SK-N-DZ (cell line): ENCODE measurements around the gene PAK6.

ENCODE experiments used
- DNase-seq: peaks from one replicate; pipeline ENCODE4 v3.0.0-alpha.2; 2015; ENCODE audit warnings: low spot score

PAK6 gene

DNA sequence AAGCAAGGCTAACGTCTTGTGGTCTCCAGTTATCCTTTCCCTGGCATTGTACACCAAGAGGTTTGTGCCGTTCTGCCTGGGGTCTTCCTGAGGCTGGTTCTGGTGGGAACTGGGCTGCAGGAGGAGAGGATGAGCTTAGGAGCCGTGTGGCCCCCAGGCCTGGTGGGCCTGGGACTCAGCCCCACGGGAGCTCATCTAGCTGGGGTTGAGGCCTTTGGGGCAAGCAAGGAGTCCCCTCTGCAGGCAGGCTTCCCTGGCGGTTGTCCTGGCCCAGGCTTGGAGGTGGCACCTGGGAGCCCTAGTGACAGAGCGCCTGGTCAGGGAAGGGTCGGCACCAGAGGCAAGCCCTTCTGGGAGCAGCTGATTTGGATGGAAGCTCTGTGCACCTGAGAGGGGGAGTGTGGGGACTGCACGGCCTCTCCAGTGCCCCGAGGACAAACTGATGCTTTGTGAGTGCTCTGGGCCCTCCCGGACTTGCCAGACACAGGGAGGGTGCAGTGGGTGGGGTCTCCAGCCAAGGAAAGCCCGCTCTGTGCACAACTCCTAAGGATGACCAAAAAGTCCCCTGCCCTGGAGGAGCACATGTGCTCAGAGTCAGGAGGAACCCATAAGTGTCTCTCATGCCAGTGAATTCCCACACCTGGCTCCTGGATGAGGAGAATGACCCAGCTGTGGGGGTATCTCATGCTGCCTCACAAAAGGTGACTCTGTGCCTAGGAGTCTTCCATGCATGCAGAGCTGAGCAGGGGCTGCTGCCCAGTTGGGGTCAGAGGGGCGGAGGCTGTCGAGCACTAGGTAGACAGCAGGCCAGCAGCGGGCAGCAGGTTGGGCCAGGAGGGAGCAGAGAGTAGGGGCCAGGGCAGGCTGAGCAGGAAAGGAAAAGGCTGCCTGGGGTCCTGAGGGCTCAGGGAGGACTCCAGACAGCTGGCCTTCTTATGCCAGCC, 2.7 kb downstream of the PAK6 start:
- no peak for DNase-seq

DNA sequence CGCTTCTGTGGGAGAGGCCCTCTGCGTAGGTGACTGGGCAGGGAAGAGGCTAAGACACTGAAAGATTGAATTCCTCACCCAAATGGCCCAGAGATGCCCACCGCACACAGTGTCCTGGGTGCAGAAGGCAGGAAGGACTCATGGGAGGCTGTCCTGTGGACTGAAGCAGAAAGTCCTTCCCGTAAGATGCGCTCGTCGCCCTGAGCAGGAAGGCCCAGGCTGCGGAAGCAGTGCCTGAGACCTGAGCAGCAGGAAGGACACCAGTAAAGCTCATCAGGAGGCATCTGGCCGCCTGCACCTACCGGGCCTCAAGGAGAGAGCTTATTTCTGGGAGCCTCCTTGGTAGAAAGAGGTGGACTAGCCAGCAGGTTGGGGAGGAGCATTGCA, 3.3 kb downstream of the PAK6 start:
- DNase-seq: no peak

DNA sequence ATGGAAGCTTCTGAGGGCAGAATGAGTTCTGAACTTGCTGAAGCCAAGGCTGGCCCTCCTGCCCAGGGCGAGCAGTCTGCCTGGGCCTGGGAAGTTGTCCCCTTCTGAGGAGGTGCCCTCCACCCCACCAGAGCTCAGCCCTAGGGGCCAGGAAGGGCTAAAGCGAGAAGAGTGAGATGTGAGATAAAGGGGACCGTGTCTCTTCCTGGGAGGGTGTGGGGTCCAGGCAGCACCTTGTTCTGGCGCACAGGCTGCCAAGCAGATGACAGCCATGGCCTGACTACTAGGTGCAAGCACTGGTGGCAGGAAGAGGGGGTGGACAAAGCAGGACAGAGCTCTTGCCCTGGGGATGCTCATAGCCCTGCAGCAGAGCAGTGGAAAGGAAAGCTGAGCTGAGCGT, 3.7 kb downstream of the PAK6 start:
- no peak for DNase-seq

DNA sequence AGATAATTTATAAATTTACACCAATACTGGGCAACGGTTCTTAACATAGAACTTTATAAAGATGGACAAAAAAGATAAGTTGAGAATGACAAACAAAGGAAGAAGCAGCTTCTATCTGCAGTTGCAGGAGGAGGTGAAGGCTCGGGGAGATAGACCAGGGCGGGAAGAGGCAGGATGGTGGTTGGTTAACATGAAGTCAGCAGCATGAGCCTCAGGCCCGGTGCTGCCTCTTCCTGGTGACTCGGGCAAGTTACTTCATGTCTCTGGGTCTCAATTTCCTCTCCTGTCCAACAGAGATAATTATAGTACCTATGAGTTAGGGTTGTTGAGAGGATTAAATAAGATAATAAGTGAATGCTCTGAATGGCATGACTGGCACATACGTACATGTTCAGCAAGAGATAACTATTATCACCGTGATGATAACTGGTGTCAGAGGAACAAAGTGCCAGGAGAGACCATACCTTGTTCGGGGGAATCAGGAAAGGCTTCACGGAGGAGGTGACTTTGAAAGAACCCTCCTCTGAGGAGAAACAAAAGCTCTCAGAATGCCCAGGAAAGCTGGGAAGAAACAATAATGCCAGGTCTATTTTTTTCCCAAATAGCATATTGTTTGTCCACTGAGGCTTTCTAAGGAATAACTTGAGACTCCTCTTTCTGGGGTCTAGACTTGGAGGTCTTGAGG, 4.4 kb downstream of the PAK6 start:
- no peak for DNase-seq

DNA sequence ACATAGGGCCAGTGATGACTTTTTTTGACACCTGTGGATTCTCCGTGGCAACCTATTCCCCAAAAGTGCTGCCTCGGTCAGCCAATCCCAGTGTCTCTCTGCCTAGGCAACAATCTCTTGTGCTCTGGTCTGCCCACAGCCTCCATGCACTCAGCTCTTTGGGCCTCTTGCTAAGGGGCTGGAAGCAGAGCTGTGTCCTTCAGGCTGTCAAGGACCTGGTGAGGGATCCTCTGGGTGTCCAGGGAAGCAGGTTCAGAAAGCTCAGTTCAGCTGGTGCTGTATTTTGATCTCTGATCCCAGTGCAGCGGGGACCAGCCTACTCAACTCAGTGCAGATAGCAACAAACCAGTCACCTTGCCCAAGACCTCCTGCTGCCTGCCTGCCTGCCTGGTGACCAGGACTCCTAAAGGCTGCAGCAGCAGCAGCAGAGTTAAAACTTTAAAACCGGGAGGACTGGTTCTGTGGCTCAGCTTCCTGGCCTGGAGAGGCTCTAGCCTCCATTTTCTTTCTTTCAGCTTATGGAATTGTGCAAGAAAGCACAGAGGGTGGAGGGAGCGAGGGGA, 6.2 kb downstream of the PAK6 start:
- DNase-seq: no peak

DNA sequence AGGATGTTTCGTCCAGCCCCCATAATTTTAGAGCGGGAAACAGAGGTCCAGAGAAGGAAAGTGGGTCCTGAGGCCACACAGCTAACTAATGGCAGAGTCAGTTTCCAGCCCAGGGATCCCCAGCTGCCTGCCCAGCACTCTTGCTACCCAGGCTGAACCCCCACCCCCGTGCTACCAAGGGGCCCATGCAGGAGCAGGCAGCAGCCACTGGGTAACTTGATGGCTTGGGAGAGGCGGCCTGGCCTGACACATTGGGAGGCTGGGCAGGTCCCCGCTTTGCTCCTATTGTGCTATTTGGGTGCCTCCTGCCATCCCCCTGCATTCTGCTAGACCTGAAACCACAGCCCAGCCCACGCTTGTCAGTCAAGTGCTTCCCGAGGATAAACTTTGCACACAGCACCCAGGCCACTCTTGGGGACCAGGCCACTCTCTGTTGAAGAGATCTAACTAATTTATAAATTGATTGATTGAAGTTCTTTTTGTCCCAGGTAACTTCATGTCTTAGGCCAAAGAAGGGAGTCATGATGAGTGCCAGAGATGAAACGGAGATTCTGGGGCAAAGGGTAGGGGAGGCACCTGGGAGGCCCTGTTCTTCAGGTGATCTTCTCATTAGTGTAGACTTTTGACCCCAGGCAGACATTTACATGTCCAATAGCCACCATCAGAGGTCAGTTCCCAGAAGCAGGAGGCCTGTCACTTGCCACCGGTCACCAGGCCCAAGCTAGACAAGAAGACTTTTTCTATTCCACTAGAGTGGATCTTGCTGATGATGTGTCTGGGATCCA, 7.0 kb downstream of the PAK6 start:
- DNase-seq: no peak

DNA sequence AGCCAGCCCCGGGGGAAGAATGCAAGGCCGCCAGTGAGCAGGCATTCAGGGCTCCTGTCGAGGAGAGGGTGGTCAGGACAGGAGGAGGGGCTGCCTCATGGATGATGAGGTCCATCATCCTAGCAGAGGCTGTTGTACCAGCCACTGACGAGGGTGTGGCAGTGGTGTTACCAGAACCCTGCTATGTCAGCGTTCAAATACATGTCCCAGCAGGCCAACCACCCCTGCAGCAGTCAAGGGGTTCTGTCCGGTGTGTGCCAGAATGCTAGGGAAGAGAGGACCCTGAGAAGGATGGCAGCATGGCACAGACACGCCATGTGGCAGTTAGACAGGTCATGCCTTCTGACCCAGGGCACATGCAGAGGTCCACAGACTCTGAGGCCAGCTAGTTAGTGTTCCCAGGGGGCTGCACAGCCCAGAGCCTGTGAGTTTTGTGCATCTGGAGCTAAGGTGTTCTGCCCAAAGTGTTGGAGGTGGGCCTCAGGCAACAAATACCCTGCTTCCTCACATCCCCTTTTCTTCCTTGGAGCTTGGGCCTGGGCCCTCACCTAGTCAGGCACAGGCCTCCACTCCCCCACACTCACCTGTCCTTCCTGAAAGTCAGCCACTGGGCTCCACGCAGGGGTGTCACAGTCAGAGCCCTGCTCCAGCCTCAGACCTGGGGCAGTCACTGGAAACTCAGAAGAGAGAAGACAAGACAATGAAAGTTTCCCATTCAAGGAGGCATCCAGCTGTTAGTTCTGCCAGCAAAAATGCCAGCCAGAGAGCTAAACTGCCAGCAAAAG, 7.8 kb downstream of the PAK6 start:
- no peak for DNase-seq

DNA sequence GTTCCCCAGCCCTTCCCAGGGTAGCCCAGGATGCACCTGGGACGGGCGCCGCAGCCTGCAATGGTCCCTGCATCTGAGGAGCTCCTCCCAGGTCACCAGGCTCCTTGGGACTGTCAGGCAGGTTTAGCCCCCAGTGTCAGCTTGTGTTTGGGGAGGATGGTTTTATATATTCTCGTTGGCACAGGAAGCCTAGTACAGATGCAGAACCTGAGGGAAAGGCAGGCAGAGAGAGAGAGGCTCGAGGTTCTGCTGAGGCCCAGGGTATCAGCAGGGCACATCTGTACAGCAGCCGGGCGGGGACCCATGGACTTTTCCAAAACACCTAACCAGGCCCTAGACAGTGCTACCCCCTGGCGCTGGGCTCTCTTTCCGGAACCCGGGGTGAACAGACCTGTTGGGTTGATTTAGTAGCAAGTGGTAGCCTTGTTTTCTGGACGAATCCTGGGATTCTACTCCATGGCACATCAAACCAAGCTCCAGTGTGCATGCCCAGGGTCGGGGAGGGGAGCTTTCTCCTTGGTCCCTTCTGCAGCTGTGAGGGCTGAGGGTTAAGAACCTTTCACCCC, 8.6 kb downstream of the PAK6 start:
- DNase-seq: no peak

DNA sequence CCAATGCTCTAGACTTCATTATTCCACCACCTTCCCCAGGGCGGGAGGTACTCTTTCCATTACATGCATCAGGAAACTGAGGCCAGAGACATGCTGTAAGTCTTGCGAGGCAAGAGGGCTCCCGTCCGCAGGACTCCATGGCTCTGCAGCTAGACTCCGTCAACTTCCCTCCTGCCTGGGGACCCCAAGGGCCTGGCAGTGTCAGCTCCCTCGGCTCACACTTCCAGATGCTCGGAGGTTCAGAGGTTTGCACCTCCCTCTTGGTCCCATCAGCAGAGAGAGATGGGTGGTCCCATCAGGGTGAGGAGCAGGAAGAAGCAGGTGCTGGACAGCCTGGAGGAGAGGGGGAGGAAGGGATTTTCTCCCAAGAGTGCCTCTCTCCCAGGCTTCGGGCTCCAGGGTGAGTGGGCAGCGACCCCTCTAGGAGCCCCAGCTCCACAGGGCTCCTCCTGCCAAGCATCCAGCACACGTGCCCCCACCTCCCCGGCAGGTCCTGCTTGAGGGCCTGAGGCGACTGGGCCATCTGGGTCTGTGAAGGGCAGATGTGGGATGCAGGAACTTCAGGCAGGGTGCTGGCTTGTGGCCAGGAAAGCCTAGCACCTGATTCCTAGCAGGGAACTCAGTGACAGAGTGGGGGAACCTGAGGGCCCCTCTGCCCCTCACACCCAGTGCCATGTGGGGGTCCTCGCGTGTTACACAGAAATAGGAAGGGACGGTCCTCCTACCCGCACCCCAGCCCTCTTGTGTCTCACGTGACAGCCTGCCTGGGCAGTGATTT, 9.3 kb downstream of the PAK6 start:
- no peak for DNase-seq

DNA sequence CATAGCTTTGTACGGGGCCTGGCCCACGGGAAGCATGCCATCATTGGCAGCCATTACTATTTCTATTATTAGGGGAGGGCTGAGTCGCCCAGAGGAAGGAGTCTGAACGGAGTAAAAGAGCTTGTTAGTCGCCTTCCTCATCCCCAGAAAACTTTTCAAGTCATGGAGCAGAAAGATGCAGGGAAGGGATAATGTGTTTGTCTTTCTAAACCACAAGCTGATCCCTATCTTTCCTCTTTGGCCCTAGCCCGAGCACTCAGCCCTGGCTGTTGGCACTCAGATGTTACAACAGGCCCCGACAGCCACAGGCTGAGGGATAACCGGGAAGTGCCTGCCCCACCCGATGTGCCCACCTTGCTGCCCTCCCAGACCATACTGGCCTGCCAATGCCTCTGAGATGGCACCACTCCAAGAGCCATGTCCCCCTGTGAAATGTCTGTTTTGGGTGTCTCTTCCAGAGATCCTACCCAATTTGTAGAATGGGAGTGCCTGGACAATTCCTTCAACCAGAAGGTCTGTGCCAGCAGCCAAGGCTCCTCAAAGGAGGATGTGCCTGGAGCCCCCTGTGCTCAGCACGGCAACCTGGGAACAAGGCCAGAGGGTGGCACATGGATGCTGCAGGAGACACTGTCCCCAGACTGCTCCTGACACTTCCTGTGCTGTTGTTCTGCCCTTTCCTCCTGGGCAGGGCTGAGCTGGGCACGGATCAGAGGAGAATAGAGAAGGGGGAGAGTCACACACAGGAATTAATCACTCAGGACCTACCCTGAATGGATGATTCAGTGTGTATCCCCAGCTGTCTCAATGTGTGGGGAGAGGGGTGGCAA, 10.8 kb downstream of the PAK6 start:
- DNase-seq: no peak

DNA sequence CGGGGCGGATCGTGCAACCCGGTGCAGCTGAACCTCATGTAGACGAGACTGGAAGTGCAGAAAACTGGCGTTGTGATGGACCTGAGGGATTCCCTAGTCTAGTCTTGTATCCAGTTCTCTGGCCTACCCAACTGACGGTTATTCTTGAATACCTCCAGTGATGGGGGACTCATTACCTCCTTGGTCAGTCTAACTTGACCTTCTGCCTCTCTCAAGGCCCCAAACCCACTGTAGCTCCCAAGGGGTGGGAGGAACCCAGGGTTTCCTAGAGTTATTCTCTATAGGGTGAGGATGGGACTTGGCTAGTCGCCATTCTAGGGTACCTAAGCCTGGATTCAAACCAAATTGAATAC, 11.4 kb downstream of the PAK6 start:
- DNase-seq: no peak

DNA sequence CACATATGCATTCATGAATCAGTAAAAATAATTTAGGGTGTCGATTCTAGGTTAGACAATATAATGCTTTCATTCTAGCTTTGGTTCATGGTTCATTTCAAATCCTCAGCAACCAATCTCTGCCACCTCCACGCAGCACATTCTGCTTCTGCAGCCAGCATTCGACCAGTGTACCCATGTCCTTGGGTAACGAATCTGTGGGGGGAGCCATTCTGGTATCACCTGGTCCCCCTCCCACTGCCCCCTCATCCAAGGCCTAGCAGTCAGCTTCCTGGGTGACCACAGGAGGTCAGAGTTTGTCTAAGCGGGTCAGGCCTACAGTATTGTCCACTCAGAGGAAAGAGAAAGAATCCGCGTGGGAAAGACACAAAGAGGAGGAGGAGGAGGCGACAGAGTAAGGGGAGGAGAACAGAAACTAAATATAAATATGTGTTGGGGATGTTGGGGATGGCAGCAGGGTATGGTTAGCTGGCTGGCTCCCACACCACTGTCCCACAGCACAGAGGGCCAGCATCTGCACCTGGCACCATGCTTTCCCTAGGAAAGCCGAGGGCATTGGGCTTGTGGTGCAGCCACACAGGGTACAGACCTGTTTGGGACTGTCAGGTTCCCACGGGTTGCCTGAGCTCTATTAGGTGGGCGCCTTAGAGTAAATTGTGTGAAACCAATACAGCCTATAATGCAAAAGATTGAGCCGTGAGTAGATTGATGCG, 12.1 kb downstream of the PAK6 start:
- DNase-seq: no peak

DNA sequence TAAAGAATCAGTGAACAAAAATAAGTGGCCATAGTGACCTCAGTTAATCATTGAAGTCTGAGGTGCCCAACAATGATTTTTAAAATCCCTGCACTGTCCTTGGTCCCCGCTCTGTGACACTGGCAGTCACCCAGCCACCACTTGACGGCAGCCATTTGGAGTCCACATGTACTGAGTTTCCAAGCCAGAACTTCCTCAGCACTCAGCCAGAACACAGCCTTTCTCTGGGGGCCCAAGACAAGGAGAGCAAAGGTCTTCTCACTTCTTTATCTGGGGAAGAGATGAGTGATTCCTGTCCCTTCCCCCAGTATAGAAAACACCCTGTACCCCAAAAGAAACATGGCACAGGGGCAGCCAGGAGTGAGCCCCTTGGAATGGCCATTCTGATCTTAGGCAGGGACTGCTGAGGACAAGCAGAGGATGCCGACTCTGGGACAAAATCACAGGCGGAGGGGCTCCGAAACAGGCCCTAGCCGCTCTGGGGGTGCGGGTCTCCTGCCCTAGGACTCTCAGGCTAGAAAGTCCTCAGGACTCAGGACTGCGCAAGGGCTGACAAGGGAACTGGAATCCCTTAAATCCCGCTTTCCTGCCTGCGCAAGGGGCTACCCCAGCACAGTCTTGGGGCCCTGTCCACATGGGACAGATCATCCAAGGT, 12.8 kb downstream of the PAK6 start:
- DNase-seq: no peak

DNA sequence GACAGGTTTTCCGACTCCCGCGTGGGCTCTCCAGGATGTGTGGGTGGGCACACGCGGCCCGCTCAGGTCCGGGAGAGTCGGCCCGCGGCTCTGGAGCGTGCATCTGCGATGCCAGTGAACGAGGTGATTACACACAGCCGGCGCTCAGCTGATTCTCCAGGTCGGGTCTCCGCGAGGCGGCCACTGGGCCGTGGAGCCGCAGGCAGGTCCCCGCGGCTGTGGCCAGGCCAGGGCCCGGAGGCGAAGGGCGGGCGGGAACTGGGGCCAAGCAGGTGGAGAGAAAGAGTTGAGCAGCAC, 13.2 kb downstream of the PAK6 start:
- no peak for DNase-seq

DNA sequence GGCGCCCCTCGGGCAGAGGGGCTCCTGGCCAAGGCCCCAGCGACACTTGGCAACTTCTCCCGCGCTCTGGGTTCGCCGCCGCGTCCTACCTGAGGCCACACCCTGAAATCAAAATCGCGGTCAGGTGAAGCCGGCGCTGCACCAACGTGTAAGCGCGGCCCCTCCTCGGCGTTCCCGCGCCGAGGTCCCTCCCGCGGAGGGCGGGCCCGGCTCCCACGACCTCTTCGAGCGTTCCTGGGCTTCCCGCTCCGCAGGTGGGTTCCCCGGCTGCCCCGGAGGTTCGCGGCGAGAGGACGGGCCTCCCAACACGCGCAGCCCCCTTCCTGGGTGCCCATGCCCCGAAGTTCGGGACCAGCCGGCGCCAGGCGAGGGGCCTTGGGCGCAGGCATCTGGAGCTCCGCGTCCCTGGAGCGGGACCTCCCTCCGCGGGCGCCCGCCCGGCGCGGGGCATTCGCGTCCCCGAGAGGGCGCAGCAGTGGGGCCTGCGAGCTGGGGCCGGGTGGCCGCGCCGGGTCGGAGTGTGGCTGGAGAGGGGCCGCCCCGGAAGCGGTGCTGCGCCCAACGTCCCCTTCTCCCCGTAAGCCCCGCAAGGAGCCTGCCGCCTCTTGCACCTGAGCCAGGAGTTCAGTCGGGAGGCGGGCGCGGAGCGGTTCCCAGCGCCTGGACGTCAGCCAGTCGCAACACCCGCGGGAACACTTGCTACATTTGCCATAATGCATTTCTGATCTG, 13.7 kb downstream of the PAK6 start:
- no peak for DNase-seq

DNA sequence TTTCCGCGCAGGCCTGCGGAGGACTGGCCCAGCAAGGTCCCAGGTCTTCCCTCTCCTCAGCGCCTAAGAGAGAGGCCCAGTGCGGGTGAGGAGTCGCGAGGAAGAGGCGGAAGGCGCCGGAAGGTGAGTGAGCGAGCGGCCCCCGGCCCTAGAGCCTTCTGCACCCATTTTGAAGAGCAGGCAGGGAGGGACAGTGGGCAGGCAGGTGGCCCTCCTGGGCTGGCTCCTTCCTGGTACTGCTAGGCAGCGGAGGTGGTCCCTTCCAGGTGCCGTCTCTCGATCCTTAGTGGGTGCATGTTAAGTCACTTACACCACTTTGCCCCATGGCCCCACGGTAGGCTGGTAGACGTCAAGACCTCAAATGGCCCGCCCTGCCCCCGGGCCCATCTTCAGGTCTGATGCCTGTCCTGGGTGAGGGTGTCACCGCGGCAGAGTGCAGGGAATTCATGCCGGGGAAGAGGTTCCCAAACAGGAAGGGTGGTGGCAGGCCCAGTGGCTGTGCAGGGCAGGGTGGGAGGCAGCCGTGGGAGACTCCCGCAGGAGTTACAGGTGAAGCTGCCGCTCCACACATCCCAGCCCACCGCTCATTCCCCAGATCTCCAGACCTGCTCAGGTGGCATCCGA, 14.4 kb downstream of the PAK6 start:
- DNase-seq: no peak

DNA sequence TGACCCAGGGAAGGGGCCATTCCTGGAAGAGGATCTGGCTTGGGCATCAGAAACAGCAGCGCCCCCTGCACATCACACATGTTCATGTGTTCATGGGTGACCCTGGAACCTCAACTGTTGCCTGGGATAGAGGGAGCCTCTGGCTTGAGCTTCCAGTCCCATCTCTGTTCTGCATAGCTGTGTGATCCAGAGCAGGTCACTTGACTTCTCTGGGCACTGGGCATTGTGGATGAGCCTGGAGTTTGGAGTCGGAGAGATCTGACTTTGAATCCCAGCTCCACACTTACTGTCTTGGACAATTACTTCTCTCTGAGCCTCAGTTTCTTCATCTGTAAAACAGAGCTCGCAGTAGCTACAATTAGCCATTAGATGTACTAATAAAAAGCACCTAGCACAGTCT, 15.6 kb downstream of the PAK6 start:
- DNase-seq: no peak
